HG03066 (cell line): ENCODE measurements around the gene TRABD.
"Not testable (repeated sequence)": the region's sequence is repeated elsewhere in the genome, so short reads cannot be mapped to it uniquely, and the experiment has no call there.

Source experiments
- ATAC-seq: cut with Tn5 transposase; IDR thresholded peaks from one replicate; pipeline ENCODE4 v1.9.1; 2021; ENCODE audit warnings: low read depth; ENCODE audit not compliant: unreplicated experiment

The TRABD gene

DNA sequence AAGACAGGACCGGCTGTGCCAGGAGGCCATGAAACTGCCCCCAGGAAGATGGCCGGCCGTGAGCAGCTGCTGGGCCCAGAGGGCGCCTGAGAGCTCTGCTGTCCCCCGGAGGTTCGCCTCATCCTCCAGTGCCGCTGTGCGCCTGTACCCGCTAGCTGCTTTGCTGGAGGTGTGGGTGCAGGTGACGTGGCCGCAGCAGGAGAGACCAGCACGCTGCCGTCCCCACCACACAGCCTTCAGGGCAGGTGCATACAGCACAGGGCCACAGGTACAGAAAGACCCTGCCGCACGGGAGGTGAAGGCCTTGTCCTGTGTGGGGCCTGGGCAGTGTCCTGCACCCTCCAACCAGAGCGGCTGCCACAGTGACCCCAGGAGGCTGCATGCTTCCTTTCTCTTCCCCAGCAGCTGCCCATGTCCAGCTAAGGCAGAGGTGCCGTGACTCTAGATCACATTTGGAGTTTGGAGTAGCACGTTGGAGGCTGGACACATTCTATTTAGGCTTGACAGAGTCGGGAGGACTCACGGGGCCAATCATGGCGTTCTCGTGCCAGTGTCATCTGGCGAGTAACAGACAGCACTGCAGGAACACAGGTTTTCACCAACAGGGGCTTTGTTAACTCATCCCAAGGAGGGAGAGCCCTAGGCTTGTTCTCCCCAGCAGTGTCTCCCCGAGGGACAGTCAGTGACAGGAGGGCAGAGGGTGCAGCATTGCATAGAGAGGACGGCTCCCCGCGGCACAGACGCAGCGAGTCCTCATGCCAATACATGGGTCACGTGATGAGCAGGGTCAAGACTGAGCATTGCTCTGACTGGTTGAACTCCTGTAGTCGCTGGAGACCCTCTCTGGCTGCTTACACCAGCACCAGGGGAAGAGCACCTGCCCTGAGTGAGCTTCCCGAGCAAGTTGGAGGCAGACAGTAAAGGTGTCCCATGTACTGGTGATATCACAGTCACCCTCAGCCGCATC is 33.9 kb upstream of the TRABD start:
- ATAC-seq, result no peak

DNA sequence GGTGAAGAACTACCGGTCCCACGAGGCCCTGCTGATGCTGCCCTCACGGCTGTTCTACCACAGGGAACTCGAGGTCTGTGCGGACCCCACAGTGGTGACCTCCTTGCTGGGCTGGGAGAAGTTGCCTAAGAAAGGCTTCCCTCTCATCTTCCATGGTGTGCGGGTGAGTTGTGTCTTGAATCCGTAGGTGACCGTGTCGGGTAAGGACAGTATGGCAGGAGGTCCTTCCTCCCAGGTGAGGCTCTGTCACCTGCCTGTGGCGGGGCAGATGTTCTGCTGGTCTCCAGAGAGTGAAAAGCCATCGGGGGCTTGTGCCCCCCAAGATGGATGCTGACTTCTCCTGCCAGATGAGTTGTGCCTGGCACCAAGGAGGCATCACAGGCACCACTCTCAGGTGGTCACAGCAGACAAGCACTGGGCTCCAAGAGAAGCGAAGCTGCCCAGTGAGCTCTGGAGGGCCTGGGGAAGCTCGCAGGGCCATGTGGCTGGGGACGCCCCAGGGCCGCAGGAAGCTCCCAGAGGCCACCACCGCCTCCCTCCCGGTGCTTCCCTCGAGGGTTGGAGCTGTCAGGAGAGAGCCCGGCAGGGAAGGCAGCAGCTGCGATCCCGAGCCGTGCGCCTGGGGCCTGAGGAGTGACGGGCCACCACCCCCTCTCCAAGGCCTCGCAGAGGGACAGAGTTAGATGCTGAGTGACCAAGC is 32.5 kb upstream of the TRABD start:
- ATAC-seq, result no peak

DNA sequence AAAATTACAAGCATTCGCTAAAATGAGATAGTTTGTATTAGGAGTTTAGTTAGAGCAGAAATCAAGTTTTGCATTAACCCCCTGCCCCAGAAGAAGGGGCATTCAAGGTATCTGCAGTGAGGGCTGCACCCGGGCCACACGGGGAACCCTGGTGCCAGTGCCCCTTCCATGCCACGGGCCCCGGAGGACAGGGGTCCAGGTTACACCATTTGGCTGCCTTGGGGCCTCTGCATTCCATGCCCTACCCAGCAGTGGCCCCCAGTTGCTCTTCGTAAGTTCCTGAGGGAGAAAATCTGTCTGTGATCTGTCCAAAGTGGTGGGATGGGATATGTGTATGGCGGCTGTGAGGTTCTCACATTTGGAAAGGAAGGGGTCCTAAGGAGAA is 32.0 kb upstream of the TRABD start:
- no peak for ATAC-seq

DNA sequence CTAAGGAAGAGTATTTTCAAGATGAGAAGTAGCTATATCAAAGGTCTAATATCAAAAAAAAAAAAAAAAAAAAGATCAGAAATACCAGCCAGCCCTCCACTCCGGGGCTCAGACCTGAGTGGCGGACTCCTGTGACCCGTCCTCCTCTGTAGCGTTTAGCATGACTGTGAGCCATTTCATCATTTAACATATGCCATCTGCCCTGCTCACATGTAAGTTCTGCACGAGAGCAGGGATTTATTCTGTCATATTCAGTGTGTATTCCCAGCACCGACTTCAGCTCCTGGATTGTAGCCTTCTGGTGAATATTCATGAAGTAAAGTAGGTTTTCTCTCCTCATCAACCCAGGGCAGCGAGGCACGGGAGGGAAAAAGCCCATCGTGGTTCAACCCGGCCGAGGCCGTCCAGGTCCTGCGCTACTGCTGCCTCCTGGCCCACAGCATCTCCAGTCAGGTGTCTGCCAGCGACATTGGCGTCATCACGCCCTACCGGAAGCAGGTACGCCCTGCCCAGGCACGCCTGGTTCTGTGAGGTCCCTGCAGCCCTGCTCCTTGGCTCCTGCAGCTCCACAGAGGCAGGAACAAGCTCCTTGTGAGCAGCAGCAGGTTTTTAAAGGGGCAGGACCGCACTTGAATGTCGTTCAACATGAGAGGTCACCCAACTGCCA is 27.9 kb upstream of the TRABD start:
- no peak for ATAC-seq

DNA sequence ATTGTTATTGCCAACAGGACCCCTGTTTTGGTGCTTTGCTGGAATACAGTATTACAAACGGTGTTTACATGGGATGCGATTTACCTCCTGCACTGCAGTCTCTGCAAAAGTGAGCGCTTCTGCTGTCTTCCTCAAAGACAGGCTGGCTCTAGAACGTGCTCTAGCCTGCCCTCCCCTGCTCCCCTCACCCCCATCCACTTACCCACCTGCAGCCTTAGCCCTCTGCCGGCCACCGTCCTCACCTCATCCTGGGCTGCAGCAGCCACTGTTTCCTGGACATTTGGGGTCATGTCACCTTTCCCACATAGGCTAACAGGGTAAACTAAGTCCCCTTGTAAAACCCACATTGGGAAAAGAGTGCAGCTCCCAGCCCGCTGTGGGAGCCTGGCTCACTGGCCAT is 24.8 kb upstream of the TRABD start:
- ATAC-seq, result no peak

DNA sequence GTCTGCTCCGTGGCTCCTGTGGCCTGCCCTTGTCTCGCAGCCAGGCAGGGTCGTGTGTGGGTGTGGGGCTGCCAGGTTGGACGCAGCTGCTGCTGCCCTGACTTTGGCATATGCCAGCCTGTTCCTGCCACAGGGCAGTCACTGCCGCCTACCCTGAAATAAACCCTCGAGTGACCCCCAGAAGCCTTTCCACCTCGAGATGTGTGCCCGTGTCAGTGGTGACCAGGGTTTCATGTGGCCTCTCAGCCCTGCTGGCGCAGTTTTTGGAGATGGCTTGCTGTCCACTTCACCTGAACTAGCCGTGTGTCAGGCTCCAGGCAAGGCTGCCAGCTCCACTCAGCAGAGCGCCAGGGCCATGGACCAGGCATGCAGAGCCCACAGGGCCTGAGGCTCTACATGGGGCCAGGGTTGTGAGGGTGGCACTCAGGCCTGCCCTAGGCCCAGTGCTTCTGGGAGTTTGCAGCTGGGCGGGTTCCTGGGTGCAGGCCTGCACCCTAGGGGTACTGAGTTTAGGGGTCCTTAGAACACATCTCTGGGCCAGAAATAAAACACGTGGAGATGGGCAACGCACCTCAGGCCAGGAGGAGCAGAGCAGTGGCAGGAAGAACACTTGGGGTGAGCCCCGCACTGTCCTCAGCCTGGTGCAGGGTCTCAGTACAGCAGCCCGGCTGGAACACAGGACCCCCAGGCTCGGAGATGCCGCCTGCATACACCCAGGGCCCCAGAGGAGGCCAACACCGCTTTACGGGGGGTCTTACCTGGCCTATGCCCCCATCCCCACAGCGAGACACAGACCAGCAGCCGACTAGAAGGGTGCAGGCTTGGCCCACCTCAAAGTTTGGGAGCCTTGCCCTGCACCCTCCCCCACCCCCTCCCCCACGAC is 24.0 kb upstream of the TRABD start:
- no peak for ATAC-seq

DNA sequence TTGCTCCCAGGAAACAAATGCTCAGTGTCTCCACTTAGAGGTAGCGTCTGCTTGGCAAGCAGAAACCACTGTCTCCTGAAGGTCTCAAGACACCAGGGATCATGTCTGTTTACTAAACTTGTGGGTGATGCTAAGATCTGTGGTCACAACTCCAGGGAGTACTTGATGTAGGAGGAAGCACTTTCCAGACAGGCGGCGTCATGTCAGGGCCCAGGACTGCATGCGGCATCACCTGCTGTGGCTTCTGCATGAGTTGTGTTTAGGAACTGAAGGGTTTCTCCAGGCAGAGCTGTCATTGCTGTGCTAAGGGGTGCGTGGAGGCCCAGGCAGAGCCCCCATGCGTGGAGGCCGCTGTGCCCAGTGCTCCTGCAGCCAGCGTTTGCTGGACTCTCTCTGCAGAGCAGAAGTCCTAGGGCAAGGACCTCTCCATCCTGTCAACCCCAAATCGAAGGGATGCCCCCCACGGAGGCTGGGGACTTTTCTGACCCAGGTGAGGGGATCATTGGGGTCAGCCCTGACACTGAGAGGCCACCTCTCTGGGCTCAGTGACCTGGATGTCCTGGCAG is 23.2 kb upstream of the TRABD start:
- no peak for ATAC-seq

DNA sequence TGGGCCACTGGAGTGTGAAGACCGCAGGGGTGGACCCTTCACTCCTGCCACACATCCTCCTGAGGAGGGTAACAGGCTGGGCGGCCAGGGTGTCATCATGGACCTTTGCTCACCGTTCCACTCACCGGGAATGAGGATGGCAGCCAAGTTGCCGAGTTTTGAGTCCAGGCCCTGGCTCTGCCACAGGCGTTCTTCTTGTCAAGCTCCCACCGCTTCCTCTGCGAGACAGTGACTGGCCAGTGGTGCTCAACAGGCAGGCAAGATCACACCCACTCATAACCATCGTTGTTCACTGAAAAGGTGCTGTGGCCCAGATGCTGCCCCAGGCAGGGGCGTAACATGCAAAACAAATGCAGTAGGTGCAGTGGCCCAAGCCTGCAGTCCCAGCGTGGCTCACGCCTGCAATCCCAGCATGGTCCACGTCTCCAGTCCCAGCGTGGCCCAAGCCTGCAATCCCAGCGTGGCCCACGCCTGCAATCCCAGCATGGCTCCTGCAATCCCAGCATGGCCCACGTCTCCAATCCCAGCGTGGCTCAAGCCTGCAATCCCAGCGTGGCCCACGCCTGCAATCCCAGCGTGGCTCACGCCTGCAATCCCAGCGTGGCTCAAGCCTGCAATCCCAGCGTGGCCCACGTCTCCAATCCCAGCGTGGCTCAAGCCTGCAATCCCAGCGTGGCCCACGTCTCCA is 20.1 kb upstream of the TRABD start:
- no peak for ATAC-seq

DNA sequence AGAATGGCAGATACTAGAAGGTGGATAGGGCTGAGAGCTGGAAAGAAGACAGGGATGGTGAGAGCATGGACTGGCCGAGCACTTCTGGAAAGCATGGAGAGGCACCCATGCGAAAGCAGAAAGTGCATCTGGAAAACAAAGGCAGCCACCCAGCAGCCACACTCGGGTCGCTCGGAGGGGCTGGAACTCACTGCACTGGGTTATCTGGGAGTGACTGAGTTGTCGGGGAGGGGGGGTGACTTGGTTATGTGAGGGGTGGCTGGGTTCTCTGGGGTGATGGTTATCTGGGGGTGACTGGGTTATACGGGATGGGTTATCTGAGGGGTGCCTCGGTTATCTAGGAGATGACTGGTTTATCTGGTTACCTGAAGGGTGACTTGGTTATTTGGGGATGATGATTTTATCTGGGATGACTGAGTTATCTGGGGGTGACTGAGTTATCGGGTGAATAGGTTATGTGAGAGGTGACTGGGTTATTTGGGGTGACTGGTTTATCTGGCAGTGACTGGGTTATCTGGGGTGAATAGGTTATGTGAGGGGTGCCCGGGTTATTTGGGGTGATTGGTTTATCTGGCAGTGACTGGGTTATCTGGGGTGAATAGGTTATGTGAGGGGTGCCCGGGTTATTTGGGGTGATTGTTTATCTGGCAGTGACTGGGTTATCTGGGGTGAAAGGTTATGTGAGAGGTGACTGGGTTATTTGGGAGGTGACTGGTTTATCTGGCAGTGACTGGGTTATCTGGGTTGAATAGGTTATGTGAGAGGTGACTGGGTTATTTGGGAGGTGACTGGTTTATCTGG is 17.8 kb upstream of the TRABD start:
- ATAC-seq, result no peak

DNA sequence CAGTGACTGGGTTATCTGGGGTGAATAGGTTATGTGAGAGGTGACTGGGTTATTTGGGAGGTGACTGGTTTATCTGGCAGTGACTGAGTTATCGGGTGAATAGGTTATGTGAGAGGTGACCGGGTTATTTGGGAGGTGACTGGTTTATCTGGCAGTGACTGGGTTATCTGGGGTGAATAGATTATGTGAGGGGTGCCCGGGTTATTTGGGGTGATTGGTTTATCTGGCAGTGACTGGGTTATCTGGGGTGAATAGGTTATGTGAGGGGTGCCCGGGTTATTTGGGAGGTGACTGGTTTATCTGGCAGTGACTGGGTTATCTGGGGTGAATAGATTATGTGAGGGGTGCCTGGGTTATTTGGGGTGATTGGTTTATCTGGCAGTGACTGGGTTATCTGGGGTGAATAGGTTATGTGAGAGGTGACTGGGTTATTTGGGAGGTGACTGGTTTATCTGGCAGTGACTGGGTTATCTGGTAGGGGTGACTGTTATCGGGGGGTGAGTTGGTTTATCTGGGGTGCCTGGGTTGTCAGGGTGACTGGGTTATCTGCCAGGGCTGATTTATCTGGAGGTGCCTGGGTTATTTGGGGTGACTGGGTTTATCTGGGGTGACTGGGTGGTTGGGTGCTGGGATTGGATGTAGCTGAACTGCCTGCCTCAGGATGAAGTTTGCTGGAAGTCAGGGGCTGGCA is 17.1 kb upstream of the TRABD start:
- not testable (repeated sequence) for ATAC-seq

DNA sequence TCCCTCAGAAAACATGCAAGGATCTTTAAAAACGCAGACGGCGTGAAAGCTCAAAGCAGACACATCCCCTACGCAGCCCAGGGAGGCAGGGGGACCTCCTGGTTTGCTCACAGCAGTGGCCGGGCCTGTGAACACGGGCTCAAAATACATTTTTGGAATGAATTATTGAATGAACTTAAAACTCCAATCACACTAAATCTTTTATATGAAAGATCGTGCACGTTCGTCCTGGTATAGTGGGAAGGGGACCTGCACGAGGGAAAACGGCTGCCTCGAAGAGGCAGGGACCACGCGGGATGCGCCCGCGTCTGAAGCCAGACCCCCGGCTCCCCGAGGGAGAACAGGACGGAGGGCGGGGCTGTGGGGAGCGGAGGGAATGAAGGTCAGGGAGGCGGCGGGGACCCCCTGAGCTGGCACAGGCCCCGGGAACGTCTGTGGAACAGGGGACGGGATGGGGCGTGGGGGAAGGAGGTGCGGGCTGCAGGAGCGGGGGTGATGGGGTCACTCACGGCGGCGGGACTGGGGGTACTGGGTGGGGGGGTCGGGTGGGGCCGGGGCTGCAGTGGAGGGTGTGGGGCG is 16.4 kb upstream of the TRABD start:
- ATAC-seq, result no peak

DNA sequence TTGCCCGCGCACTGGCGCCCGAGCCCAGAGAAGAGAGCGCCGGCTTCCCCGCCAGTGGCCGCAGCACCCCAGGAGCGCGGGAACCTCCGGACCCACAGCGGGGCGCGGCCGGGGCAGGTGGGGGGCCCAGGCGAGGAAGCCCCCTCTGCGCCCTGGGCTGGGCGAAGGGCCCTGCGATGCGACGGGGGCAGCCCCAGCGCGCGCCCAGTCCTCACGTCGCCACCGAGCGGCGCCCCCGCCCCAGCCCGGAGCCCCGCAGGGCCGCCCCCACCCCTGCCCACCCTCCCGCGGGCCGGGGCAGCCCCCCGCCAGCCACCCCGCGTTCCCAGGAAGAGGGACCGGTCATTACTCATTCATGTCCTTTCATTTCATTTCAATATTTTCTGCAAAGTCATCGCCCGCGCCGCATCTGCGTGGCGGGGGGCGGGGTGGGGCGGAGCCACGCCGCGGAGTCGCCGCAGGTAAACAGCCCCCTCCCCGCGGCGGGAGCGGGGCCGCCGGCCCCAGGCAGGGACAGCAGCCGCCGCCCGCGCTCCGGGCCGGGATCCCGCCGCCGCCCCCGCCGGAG is 15.9 kb upstream of the TRABD start:
- no peak for ATAC-seq

DNA sequence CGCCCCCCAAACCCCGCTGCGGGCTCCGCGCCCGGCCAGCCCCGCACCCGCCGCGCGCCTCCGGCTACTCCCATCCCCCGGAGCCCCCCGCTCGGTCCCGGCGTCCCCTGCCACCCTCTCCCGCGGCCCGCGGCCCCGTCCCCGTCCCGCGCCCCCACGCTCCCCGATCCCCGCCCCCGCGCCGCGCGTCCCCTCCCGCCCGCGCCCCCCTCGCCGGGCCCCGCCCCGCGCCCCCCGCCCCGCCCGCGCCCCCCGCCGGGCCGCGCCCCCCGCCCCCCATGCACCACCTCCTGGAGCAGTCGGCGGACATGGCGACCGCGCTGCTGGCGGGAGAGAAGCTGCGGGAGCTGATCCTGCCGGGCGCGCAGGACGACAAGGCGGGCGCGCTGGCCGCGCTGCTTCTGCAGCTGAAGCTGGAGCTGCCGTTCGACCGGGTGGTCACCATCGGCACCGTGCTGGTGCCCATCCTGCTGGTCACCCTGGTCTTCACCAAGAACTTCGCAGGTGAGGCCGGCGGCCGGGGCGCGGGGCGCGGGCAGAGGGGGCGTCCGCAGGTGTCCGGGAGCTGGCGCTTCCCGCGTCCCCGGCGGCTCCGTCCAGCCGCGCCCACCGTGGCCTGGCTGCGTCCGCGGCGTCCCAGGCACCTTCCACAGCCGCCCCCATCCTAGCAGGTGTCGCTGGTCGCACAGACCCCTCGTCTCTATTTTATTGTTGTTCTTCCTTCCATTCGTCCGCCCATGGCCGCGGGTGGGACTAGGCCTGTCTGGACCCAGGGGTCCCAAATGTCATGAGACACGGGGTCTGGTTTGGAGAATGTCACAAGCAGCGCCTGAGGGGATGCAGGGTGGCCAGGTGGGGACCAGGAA is 15.0 kb upstream of the TRABD start, which contains the start of gene PANX2:
Gene PANX2 (plus strand): TSS at position 279 of the 866 bp plus-strand sequence. CDS start 0 bp downstream, at position 279.
- no peak for ATAC-seq

DNA sequence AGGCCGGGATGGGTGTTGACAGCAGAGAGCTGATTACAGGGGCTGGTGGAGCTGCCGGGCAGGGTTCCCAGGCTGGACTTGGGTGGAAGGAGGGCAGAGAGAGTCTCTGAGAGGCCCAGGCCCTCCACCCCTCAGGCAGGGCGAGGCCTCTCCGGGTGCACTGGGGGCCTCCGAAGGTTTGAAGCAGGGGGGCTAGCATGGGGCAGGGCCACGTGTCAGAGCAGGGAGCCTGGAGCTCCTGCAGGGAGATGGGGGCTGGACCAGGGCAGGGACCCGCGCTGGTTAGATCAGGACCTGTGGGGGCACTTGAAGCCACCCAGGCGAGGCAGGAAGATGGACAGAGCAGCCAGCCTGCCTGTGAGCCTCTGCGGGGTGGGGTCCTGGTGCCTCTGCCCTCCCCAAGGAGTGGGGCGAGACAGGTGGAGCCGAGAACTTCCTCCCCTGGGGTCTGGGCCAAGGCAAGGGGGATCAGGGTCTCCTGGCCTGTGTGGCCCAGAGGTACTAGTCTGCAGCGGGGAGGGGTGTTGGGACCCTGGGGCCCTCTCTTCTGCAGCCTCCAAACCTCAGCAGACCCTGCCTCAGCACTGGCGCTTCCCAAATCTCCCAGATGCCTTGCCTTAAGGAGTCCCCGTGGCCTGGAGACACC is 14.3 kb upstream of the TRABD start:
- ATAC-seq, result no peak

DNA sequence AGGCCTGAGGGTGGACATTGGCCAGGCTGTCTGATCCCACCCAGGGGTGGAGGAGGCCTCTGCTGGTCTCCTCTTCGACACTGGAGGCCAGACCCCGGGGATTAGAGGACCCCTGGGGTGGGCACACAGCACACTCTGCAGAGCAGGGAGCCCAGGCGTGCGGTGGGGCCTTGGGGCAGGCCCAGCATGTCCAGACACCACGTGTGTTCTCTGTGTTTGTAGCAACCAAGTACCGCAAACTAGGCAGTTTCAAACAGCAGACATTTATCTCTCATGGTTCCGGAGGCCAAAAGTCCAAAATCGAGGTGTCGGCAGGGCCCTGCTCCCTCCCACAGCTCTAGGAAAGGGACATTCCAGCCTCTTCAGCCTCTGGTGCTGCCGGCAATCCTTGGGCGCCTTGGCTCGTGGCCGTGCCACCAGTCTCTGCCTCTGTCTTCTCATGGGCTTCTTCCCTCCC is 13.7 kb upstream of the TRABD start:
- no peak for ATAC-seq
